Ramos (cell line): ENCODE measurements around the gene NELL1.

Experiments used
- in situ Hi-C: fragments of 300-500 bp; cut with MboI; formaldehyde crosslinking; loops from one replicate; pipeline ENCODE4 v1.14.3; 2022; ENCODE audit warnings: low sequenced_read_pairs; ENCODE audit not compliant: unreplicated experiment

NELL1 gene

GRCh38 chr11:21148376-21148775, 479.0 kb downstream of the NELL1 start:
- in situ Hi-C loops = no loop called here

GRCh38 chr11:21160140-21160539, 490.8 kb downstream of the NELL1 start:
- in situ Hi-C loops = no loop called here

DNA sequence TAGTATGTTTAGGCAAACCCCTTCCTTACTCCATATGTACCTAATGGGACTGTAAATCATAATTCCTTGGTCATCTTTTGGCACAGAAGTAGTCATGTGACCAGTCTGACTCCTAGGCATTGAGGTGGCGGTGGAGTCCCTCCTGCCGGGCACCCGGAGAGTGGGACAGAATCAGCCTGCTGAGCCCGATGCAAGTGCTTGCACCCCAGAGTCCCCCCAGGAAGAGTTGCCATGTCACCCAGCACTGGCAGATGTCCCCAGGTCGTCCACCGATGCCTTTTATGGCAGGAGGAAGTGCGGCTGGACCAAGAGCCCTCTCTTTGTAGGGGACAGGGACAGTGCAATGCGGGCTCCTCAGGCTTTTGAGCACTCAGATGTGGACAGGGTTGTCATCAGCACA, 500.3 kb downstream of the NELL1 start:
- in situ Hi-C loops = no loop called here

GRCh38 chr11:21173476-21173875, 504.1 kb downstream of the NELL1 start:
- in situ Hi-C loops = no loop called here

- in situ Hi-C loops = no loop called here
Measured at GRCh38 chr11:21174781-21175180, 505.4 kb downstream of the NELL1 start.

- in situ Hi-C loops = no loop called here
Measured at GRCh38 chr11:21177379-21177778, 508.0 kb downstream of the NELL1 start.

GRCh38 chr11:21179770-21180169, 510.4 kb downstream of the NELL1 start:
- in situ Hi-C loops = no loop called here

- in situ Hi-C loops = no loop called here
Measured at GRCh38 chr11:21180182-21180581, 510.8 kb downstream of the NELL1 start.

DNA sequence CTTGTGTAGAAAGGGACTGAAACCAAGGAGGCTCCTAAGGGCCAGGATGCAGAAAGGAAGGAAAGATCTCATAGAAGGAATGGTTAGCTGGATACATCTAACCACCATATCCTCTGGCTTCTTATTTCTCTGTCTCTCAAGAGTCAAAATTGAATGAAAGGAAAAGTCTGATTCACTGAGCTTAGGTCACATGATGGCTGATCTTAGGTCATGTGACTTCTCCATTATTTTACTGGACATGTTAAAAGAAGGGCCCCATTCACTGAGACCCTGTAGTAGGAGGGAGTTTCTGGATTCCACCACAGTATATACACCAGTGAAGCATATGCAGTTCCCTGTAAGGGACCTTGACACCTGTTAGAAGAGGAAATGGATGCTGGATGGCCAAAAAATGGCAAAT, 516.6 kb downstream of the NELL1 start:
- in situ Hi-C loops = no loop called here

- in situ Hi-C loops = no loop called here
Measured at GRCh38 chr11:21190181-21190580, 520.8 kb downstream of the NELL1 start.

DNA sequence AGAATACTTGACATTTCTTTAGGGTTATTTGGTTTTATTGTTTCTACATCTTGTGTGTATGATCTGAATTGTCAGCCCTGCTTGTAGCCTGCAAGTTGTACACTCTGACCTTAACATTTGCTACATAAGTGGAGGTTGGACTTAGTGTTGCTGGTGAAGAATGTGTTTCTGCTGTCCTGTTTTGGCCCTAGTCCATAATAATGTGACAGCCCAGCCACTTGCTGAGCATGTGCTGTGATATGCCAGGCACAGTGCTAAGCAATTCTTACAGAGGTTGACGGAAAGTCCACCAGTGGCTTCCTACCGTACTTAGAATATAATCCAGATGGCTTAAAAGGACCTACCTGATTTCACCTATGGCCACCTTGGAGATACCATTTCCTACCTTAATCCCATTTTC, 526.6 kb downstream of the NELL1 start:
- in situ Hi-C loops = no loop called here

DNA sequence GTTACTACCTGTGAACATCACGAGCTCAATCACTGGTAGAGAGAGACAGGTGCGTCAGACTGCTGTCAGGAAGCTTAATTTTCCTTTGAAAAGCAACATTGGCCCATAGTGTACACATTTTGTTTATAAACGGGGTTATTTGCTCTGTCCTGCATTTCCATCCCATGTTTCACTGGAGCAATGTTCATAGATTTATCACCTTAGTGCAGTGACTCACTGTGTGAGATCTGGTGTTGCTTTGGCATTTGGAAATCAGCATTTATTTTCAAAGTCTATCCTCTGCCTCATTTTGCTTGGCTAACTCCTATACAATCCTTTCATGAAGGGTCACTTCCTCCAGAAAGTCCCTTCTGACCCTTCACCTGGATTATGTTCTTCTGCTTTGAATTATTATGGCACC, 529.1 kb downstream of the NELL1 start:
- in situ Hi-C loops = no loop called here

DNA sequence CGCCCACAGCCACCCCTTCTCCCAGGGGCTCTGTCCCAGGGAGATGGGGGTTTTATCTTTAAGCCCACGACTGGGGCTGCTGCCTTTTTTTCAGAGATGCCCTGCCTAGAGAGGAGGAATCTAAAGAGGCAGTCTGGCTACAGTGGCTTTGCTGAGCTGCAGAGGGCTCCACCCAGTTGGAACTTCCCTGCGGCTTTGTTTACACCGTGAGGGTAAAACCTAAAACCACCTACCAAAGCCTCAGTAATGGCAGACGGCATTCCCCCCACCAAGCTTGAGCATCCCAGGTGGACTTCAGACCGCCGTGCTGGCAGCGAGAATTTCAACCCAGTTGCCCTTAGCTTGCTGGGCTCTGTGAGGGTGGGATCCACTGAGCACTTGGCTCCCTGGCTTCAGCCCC, 535.8 kb downstream of the NELL1 start:
- in situ Hi-C loops = no loop called here

GRCh38 chr11:21225860-21226259, 556.5 kb downstream of the NELL1 start:
- in situ Hi-C loops = no loop called here

DNA sequence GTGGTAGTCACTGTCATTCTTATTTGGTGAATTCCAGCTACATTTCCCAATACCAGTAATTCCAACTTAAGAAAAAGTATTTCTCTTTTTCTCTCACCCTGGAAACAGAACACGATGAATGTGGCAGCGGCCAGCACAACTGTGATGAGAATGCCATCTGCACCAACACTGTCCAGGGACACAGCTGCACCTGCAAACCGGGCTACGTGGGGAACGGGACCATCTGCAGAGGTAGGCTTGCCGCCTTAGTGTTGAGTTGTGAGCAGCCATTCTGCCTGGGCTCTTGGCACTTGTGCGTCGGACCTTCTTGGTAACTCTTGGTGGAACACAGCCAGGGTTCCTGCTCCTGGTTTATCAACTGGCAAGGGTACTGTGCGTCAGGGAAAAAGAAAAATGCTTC, 559.8 kb downstream of the NELL1 start:
- in situ Hi-C loops = no loop called here

- in situ Hi-C loops = no loop called here
Measured at GRCh38 chr11:21250196-21250595, 580.8 kb downstream of the NELL1 start.

- in situ Hi-C loops = no loop called here
Measured at GRCh38 chr11:21254055-21254454, 584.7 kb downstream of the NELL1 start.

DNA sequence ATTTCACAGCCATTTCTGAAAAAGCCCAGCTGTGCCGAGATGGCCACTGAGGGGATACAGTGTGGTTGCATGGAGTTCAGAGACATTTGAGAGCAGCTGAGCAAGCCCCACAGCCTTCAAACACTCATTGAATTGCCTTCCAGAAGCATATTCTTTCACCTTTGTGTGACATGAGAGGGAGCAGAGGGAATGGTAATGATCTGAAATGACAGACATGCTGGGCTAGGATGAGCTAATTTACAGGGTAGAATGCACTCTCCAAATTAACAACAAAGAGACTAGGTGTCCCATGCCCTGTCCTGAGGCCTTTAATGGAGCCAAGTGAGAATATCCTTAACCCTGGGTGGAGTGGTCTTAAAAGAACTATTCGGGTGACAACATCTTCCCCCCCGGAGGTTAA, 585.4 kb downstream of the NELL1 start:
- in situ Hi-C loops = no loop called here

GRCh38 chr11:21257461-21257860, 588.1 kb downstream of the NELL1 start:
- in situ Hi-C loops = no loop called here

- in situ Hi-C loops = no loop called here
Measured at GRCh38 chr11:21258414-21258813, 589.0 kb downstream of the NELL1 start.

GRCh38 chr11:21260101-21260500, 590.7 kb downstream of the NELL1 start:
- in situ Hi-C loops = no loop called here

DNA sequence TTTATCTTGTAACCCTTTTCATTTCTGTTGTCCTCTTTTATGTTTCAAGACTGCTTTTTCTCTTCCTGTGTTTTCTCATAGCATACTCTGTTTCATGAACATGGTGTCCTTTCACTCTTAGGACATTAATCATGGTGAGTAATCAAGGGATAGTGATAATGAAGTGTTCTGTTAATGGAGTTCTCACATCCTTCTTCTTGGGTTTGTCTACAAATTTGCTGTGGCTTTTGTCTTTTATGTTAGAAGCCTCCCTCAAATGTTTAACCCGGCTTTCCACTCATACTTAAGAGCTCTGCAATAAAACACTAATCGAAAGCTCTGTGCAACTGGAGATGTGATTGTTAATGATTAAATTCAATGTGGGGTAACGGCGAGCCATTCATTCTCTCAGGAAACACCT, 593.6 kb downstream of the NELL1 start:
- in situ Hi-C loops = no loop called here

GRCh38 chr11:21264125-21264524, 594.7 kb downstream of the NELL1 start:
- in situ Hi-C loops = no loop called here
